Epithelial cell of alveolus of lung (primary cell): Measurements from ENCODE around the gene MSANTD3. TPM values are rescaled to one million over a fixed set of nuclear protein-coding genes. Genes with fewer than 3 reads are reported as not detected.

ENCODE experiments used
- total RNA-seq: library from RNA; depleted of rRNA; stranded (reverse); fragments of >200 nt; gene quantifications from 2 replicates; pipeline ENCODE4 v1.2.1, GENCODE V29; 2015

Gene MSANTD3
- total RNA-seq, result 43.4 and 58.1 TPM in 2 replicates

GRCh38 chr9:100426530-100427365 lies at the start of gene MSANTD3:
Gene MSANTD3 (plus strand): TSS chr9:100427143. CDS start chr9:100441939, 14,796 bp downstream.

GRCh38 chr9:100472788-100473275 lies 45.9 kb downstream of the MSANTD3 start, which contains the start of gene TMEFF1:
Gene TMEFF1 (plus strand): TSS chr9:100473149. CDS start chr9:100473545, 396 bp downstream.

Other genes with a start within 250 kb of the MSANTD3 start
- 18.8 and 27.4 TPM in 2 replicates for gene TEX10, start 74.2 kb upstream of the MSANTD3 start, total RNA-seq
- 1.2 and 1.4 TPM in 2 replicates for gene TMEFF1, start 46.0 kb downstream of the MSANTD3 start, total RNA-seq
- gene CAVIN4, start 150.9 kb downstream of the MSANTD3 start, total RNA-seq, result 0.65 and 1.9 TPM in 2 replicates